Activated CD4-positive, alpha-beta memory T cell treated with anti-CD3 and anti-CD28 coated beads, Interleukin-2, amount 10 ng/mL, durations not matched to agents 7 days and 5 days (primary cell): ENCODE data around the gene NACA2. TPM values are rescaled to one million over a fixed set of nuclear protein-coding genes. Genes with fewer than 3 reads are reported as not detected.
"Not testable (repeated sequence)": the region's sequence is repeated elsewhere in the genome, so short reads cannot be mapped to it uniquely, and the experiment has no call there.

ENCODE experiments used
- CTCF ChIA-PET: fragments of 350-600 bp; sonication (Branson Sonifier 250); formaldehyde crosslinking; loops from one replicate; lab custom pipeline; 2021; ENCODE audit warnings: antibody characterized with exemption, inconsistent platforms; lab: Charles Lee
- POLR2A ChIA-PET: fragments of 350-600 bp; sonication (Branson Sonifier 250); formaldehyde crosslinking; loops from one replicate; lab custom pipeline; 2021; ENCODE audit warnings: antibody characterized with exemption; lab: Charles Lee
- DNase-seq: peaks from one replicate; pipeline ENCODE4 v3.0.0-alpha.2; 2020
- H3K27ac Mint-ChIP-seq: one replicate; pipeline ENCODE4 v1.8.0; 2021; ENCODE audit warnings: mild to moderate bottlenecking, mixed read lengths
- H3K27me3 Mint-ChIP-seq: one replicate; pipeline ENCODE4 v1.8.0; 2021; ENCODE audit warnings: mixed read lengths
- H3K36me3 Mint-ChIP-seq: one replicate; pipeline ENCODE4 v1.8.0; 2021; ENCODE audit warnings: low read depth, mixed read lengths
- H3K4me1 Mint-ChIP-seq: one replicate; pipeline ENCODE4 v1.8.0; 2021; ENCODE audit warnings: mixed read lengths
- H3K4me3 Mint-ChIP-seq: one replicate; pipeline ENCODE4 v1.8.0; 2021; ENCODE audit warnings: mild to moderate bottlenecking, mixed read lengths
- H3K9me3 Mint-ChIP-seq: one replicate; pipeline ENCODE4 v1.8.0; 2021; ENCODE audit warnings: mixed read lengths
- total RNA-seq, 2 experiments: library from RNA; stranded (reverse); gene quantifications; one replicate each; pipeline ENCODE4 v1.2.3, GENCODE V29; 2021

Gene NACA2
- total RNA-seq, 2 experiments from 2014 or later, result not detected

DNA sequence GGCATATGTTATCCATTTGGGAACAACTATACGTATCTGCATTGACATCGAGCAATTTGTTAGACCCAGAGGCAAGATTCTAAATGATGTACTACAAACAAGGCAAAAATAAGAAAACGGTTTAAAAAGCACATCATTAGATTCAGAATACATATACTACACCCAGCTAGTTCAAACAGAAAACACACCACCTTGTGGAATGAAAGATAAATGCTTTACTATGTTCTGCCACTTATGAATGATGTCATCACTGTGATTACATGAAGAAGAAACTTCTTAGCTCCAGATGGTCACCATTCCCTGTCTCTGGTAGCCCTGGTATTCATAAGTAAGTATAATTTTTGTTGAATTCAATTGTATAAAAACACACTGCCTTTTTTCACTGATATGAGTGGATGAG is 7.8 kb downstream of the NACA2 start:
- no peak overlapping the region for H3K4me3 Mint-ChIP-seq
- no peak for DNase-seq
- peaks cover 35% of the 10 kb centered on the region for H3K27me3 Mint-ChIP-seq
- H3K36me3 Mint-ChIP-seq, result no peaks in the 10 kb centered on the region
- H3K9me3 Mint-ChIP-seq, result no peaks in the 10 kb centered on the region
- H3K4me1 Mint-ChIP-seq, result no peaks in the 10 kb centered on the region
- ChIA-PET POLR2A (no interaction called here), CTCF (interaction anchor here (1.1 to 2.1 kb wide), 2 partner anchors 170 to 171 kb away, joined by 3 to 7 read pairs; no protein-coding TSS in a partner anchor)
- no peak overlapping the region for H3K27ac Mint-ChIP-seq

DNA sequence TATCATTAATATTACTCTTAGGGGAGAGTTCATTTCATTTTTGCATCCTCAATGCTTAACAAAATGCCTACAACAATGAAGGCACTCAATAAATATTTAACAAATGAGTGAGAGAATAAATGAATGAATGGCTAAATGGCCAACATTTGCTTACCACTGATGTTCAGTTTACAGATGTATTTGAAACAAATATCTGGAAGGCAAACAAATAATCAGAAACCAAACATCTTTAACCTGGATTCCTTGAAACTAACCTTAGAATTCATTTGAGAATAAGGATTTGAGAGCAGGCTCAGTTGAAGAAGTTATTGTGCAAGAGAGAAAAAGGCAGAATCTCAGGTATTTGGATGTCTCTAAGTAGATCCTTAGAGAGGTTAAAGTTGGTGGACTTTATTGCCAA is 8.4 kb downstream of the NACA2 start:
- ChIA-PET POLR2A (no interaction called here), CTCF (interaction anchor here (1.1 to 2.1 kb wide), 2 partner anchors 169 to 171 kb away, joined by 3 to 7 read pairs; no protein-coding TSS in a partner anchor)
- Mint-ChIP-seq H3K9me3 (no peaks in the 10 kb centered on the region), H3K4me3 (no peak overlapping the region), H3K36me3 (no peaks in the 10 kb centered on the region), H3K27me3 (peaks cover 32% of the 10 kb centered on the region), H3K4me1 (no peaks in the 10 kb centered on the region), H3K27ac (no peak overlapping the region)
- no peak for DNase-seq

GRCh38 chr17:61581611-61582349 is 9.2 kb downstream of the NACA2 start:
- POLR2A ChIA-PET, result no interaction called here
- Mint-ChIP-seq H3K4me3 (no peak overlapping the region), H3K27ac (no peak overlapping the region), H3K27me3 (peaks cover 30% of the 10 kb centered on the region), H3K9me3 (no peaks in the 10 kb centered on the region), H3K36me3 (no peaks in the 10 kb centered on the region), H3K4me1 (no peaks in the 10 kb centered on the region)
- CTCF ChIA-PET, result interaction anchor here (2.1 kb wide), 1 partner anchor 170 kb away, joined by 7 read pairs; no protein-coding TSS in a partner anchor
- no peak for DNase-seq

GRCh38 chr17:61580502-61580901 is 10.5 kb downstream of the NACA2 start:
- POLR2A ChIA-PET, result no interaction called here
- DNase-seq, result no peak
- Mint-ChIP-seq H3K36me3 (no peaks in the 10 kb centered on the region), H3K9me3 (no peaks in the 10 kb centered on the region), H3K27me3 (peaks cover 32% of the 10 kb centered on the region), H3K27ac (no peak overlapping the region), H3K4me1 (no peaks in the 10 kb centered on the region), H3K4me3 (no peak overlapping the region)
- CTCF ChIA-PET, result no interaction called here

- no peak overlapping the region for H3K4me3 Mint-ChIP-seq
- no peaks in the 10 kb centered on the region for H3K9me3 Mint-ChIP-seq
- DNase-seq, result no peak
- peaks cover 33% of the 10 kb centered on the region for H3K27me3 Mint-ChIP-seq
- H3K27ac Mint-ChIP-seq, result no peak overlapping the region
- H3K36me3 Mint-ChIP-seq, result no peaks in the 10 kb centered on the region
- ChIA-PET CTCF (no interaction called here), POLR2A (no interaction called here)
- no peaks in the 10 kb centered on the region for H3K4me1 Mint-ChIP-seq
Measured at GRCh38 chr17:61579961-61580360, 11.1 kb downstream of the NACA2 start.

DNA sequence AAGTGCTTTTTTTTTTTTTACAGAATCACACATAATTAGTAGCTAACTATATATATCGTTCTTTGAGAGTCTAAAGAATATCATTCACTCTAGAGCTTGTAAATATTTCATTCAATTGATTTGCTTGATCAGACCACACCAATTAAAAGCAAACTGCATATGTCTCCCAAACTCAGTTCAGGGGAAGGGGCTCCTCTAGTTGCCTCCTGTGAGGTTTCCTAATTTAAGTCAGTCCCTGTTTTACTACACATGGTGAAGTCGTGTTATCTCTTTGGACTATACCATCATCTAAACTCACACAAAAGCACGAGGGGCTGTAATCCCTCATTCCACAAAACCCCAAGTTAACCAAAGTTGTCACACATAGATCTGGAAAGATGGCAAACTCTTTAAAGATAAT is 11.7 kb downstream of the NACA2 start:
- H3K9me3 Mint-ChIP-seq, result no peaks in the 10 kb centered on the region
- H3K27ac Mint-ChIP-seq, result no peak overlapping the region
- DNase-seq, result no peak
- CTCF ChIA-PET, result interaction anchor here (1.0 kb wide), 1 partner anchor 167 kb away, joined by 3 read pairs; no protein-coding TSS in a partner anchor
- no peaks in the 10 kb centered on the region for H3K36me3 Mint-ChIP-seq
- POLR2A ChIA-PET, result no interaction called here
- H3K4me1 Mint-ChIP-seq, result no peaks in the 10 kb centered on the region
- no peak overlapping the region for H3K4me3 Mint-ChIP-seq
- H3K27me3 Mint-ChIP-seq, result peaks cover 33% of the 10 kb centered on the region

GRCh38 chr17:61578645-61579044 is 12.4 kb downstream of the NACA2 start:
- Mint-ChIP-seq H3K36me3 (no peaks in the 10 kb centered on the region), H3K9me3 (no peaks in the 10 kb centered on the region), H3K4me1 (no peaks in the 10 kb centered on the region), H3K4me3 (no peak overlapping the region), H3K27ac (no peak overlapping the region), H3K27me3 (peaks cover 38% of the 10 kb centered on the region)
- no peak for DNase-seq
- ChIA-PET POLR2A (no interaction called here), CTCF (interaction anchor here (0.6 to 1.0 kb wide), 2 partner anchors 167 to 170 kb away, joined by 3 read pairs; no protein-coding TSS in a partner anchor)

DNA sequence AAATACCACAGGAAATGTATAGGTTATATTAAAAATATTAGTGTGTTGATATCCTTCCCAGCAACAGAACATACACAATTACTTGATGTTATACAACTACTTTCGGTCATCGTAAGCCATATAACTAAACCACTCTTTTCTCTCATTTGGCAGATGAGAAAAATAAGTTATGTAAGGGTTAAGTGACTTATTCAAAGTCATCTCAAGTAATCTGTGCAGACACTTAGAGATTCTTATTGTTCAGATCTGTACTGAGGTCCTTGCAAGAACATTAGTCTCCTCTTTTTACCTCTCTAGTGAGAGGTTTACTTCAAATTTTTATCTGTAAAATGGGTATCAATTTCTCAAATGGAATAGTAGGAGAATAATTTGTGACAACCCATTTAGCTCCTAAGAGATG is 15.0 kb downstream of the NACA2 start:
- H3K27ac Mint-ChIP-seq, result no peak overlapping the region
- ChIA-PET POLR2A (no interaction called here), CTCF (interaction anchor here (0.6 to 0.8 kb wide), 2 partner anchors 164 to 580 kb away, joined by 3 read pairs; no protein-coding TSS in a partner anchor)
- H3K4me3 Mint-ChIP-seq, result no peak overlapping the region
- peaks cover 29% of the 10 kb centered on the region for H3K27me3 Mint-ChIP-seq
- peaks cover 3% of the 10 kb centered on the region for H3K9me3 Mint-ChIP-seq
- no peaks in the 10 kb centered on the region for H3K4me1 Mint-ChIP-seq
- no peak for DNase-seq
- H3K36me3 Mint-ChIP-seq, result no peaks in the 10 kb centered on the region

DNA sequence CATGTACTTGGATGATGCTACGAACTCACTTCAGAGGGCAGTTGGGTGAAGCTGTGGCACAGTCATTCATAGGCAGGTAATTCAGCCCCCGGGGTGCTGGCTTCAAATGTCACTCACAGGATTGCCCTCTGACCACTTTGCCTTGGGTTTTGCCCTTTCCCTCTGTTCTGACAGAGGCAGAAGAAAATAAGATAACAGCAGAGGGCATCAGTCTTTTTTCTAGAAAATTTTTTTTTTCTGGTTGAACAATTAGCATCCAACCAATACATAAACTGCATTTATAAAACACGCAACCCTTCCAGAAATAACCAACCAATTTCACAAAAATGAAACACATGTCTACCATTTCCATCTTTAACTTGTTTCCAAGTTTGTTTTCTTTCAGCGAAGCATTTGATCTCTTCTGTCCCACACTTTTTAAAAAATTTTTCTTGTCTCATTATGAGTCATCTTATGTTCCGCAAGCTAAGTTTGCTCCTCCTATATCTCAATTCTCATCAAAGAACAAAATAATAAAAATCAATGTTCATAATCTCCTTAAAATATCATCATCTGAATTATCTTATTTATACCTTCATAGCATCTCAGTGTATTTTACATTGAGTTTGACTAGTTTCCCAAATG is 15.6 kb downstream of the NACA2 start:
- no peaks in the 10 kb centered on the region for H3K4me1 Mint-ChIP-seq
- H3K4me3 Mint-ChIP-seq, result no peak overlapping the region
- POLR2A ChIA-PET, result no interaction called here
- no peak overlapping the region for H3K27ac Mint-ChIP-seq
- no peak for DNase-seq
- peaks cover 27% of the 10 kb centered on the region for H3K27me3 Mint-ChIP-seq
- H3K36me3 Mint-ChIP-seq, result no peaks in the 10 kb centered on the region
- peaks cover 3% of the 10 kb centered on the region for H3K9me3 Mint-ChIP-seq
- CTCF ChIA-PET, result interaction anchor here (0.6 kb wide), 1 partner anchor 581 kb away, joined by 3 read pairs; no protein-coding TSS in a partner anchor

GRCh38 chr17:61574542-61575351 is 16.3 kb downstream of the NACA2 start:
- no peak for DNase-seq
- CTCF ChIA-PET, result interaction anchor here (1.0 kb wide), 1 partner anchor 163 kb away, joined by 6 read pairs; no protein-coding TSS in a partner anchor
- POLR2A ChIA-PET, result interaction anchor here (0.7 kb wide), 1 partner anchor 10 kb away, joined by 3 read pairs; no protein-coding TSS in a partner anchor
- Mint-ChIP-seq H3K4me1 (no peaks in the 10 kb centered on the region), H3K9me3 (peaks cover 3% of the 10 kb centered on the region), H3K27me3 (peaks cover 25% of the 10 kb centered on the region), H3K4me3 (no peak overlapping the region), H3K36me3 (no peaks in the 10 kb centered on the region), H3K27ac (no peak overlapping the region)

DNA sequence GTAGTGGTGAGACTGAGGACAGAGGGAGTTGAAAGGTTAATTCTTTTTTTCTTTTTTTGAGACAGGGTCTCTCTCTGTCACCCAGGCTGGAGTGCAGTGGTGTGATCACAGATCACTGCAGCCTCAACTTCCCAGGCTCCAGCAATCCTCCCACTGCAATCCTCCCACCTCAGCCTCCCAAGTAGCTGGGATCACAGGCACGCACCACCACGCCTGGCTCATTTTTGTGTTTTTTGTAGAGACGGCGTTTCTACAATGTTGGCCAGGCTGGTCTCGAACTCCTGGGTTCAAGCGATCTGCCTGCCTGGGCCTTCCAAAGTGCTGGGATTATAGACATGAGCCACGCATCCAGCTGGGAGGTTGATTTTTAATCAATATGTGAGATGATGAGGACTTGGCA is 18.5 kb downstream of the NACA2 start:
- peaks cover 19% of the 10 kb centered on the region for H3K27me3 Mint-ChIP-seq
- POLR2A ChIA-PET, H3K9me3 Mint-ChIP-seq, CTCF ChIA-PET, H3K27ac Mint-ChIP-seq, H3K36me3 Mint-ChIP-seq, H3K4me1 Mint-ChIP-seq, H3K4me3 Mint-ChIP-seq, DNase-seq: not testable (repeated sequence)

DNA sequence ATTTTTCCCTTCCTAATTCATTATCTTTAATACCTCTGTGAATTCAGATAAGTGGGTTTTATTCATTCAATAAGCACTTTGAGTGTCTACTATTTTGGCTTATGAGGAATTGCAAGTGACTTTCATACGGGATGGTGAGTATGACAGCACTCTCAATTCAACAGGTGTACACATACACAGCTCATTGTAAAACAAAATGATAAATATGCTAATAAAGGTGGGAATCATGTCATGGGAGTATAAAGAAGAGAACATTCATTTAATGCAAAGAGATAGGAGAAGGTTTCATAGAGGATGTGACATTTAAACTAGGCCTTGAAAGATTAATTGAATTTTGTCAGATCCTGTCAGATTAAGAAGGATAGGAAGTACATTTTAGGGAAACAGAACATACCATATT is 19.4 kb downstream of the NACA2 start:
- no peaks in the 10 kb centered on the region for H3K4me1 Mint-ChIP-seq
- peaks cover 20% of the 10 kb centered on the region for H3K27me3 Mint-ChIP-seq
- H3K9me3 Mint-ChIP-seq, result peaks cover 3% of the 10 kb centered on the region
- ChIA-PET POLR2A (no interaction called here), CTCF (no interaction called here)
- DNase-seq, result no peak
- H3K36me3 Mint-ChIP-seq, result no peaks in the 10 kb centered on the region
- no peak overlapping the region for H3K27ac Mint-ChIP-seq
- no peak overlapping the region for H3K4me3 Mint-ChIP-seq

DNA sequence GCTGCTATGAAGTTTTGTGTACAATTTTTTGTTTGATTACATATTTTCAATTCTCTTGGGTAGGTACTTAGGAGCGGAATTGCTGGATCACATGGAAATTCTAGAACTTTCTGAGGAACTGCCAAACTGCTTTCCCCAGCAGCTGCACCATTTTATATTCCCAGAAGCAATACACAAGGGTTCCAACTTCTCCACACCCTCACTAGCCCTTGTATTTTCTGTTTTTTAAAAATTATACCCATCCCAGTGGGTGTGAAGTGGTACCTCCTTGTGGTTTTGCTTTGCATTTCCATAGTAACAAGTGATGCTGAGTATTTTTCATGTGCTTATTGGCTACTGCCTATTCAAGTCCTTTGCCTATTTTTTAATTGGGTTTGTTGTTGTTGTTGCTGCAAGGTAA is 20.9 kb downstream of the NACA2 start:
- ChIA-PET CTCF (no interaction called here), POLR2A (no interaction called here)
- H3K4me3 Mint-ChIP-seq, result no peak overlapping the region
- H3K36me3 Mint-ChIP-seq, result no peaks in the 10 kb centered on the region
- peaks cover 16% of the 10 kb centered on the region for H3K27me3 Mint-ChIP-seq
- H3K27ac Mint-ChIP-seq, result no peak overlapping the region
- no peaks in the 10 kb centered on the region for H3K4me1 Mint-ChIP-seq
- H3K9me3 Mint-ChIP-seq, result peaks cover 3% of the 10 kb centered on the region
- no peak for DNase-seq
